Panc1 (cell line): ENCODE measurements around the gene TANK. TPM values are rescaled to one million over a fixed set of nuclear protein-coding genes. Genes with fewer than 3 reads are reported as not detected.

Source experiments
- ATAC-seq: fragments of 200-7000 bp; cut with Tn5 transposase; 2 replicates; pipeline ENCODE4 v1.9.1; 2020; ENCODE audit warnings: mild to moderate bottlenecking, moderate library complexity
- BruUV-seq: library from RNA; stranded (reverse); fragments of 400-500 nt; replicated peaks from 2 replicates; lab custom pipeline; 2021; lab: Mats Ljungman, UMichigan
- CTCF ChIA-PET: fragments of 300-600 bp; sonication (Branson Sonifier 250); formaldehyde crosslinking; loops from one replicate; lab custom pipeline; 2022; ENCODE audit warnings: antibody characterized with exemption; lab: Charles Lee
- POLR2A ChIA-PET: fragments of 300-600 bp; sonication (Branson Sonifier 250); formaldehyde crosslinking; loops from one replicate; lab custom pipeline; 2022; ENCODE audit warnings: antibody characterized with exemption; lab: Charles Lee
- DNase-seq: peaks from one replicate; pipeline ENCODE4 v3.0.0-alpha.2; 2010; ENCODE audit warnings: low read depth, low spot score
- H3K27ac ChIP-seq: 2 replicates; pipeline ENCODE4 v1.5.1; 2011; ENCODE audit warnings: mild to moderate bottlenecking, low read length, inconsistent platforms
- H3K27me3 ChIP-seq: fragments of 200-500 bp; sonication (Bioruptor generic); 2 replicates; pipeline ENCODE4 v1.6.0; 2014; ENCODE audit warnings: low read length, inconsistent platforms; ENCODE audit not compliant: control insufficient read depth, insufficient read depth
- H3K36me3 ChIP-seq: fragments of 200-500 bp; sonication (Bioruptor generic); 2 replicates; pipeline ENCODE4 v1.5.1; 2014; ENCODE audit warnings: inconsistent platforms, mild to moderate bottlenecking, low read length, moderate library complexity; ENCODE audit not compliant: control insufficient read depth, insufficient read depth
- H3K4me1 ChIP-seq: 2 replicates; pipeline ENCODE4 v1.5.1; 2011; ENCODE audit warnings: inconsistent platforms, mild to moderate bottlenecking, low read length, moderate library complexity; ENCODE audit not compliant: control insufficient read depth, insufficient read depth
- H3K4me3 ChIP-seq, 2 experiments: 2 replicates each; pipeline ENCODE4 v1.5.1; 2011 to 2012; ENCODE audit warnings: low read depth in 2 of 2, low read length in 2 of 2, mild to moderate bottlenecking in 2 of 2, inconsistent platforms in 1 of 2, moderate library complexity in 1 of 2
- H3K9me3 ChIP-seq: fragments of 200-500 bp; sonication (Bioruptor generic); 2 replicates; pipeline ENCODE4 v1.5.1; 2014; ENCODE audit warnings: low read depth, mild to moderate bottlenecking, inconsistent platforms, low read length, moderate library complexity; ENCODE audit not compliant: control insufficient read depth, insufficient read depth
- POLR2AphosphoS5 ChIP-seq: IDR thresholded peaks from 2 replicates; pipeline ENCODE4 v1.6.1; 2012; ENCODE audit warnings: mild to moderate bottlenecking, low read depth, low read length, moderate library complexity
- SIN3A ChIP-seq: IDR thresholded peaks from 2 replicates; pipeline ENCODE4 v1.6.1; 2012; ENCODE audit warnings: low read depth, mild to moderate bottlenecking, low read length, moderate library complexity, borderline replicate concordance; ENCODE audit not compliant: insufficient read depth
- TCF7L2 ChIP-seq: IDR thresholded peaks from 2 replicates; pipeline ENCODE4 v1.6.1; 2011; ENCODE audit warnings: mild to moderate bottlenecking, low read depth, low read length, inconsistent platforms
- in situ Hi-C: cut with HindIII; loops from 2 replicates; pipeline ENCODE4 v1.10.0; 2016; ENCODE audit warnings: low sequenced_read_pairs, low pct_unique_long_range_greater_than_20kb
- intact Hi-C: fragments of 100-400 bp; cut with micrococcal nuclease; formaldehyde crosslinking; loops from one replicate; pipeline ENCODE4 v1.10.0; 2022; ENCODE audit not compliant: unreplicated experiment
- total RNA-seq: library from RNA; stranded (reverse); gene quantifications from one replicate; pipeline ENCODE4 v1.2.1, GENCODE V29; 2021; ENCODE audit not compliant: unreplicated experiment
- TF ChIP-seq, protein P1 (sequence below): fragments of 450-650 bp; IDR thresholded peaks from 2 replicates; pipeline ENCODE4 v1.5.1; 2017; ENCODE audit warnings: mild to moderate bottlenecking
- TF ChIP-seq, protein P2 (sequence below), 2 experiments: IDR thresholded peaks; 2 replicates each; pipeline ENCODE4 v1.6.1; 2011 to 2012; ENCODE audit warnings: low read depth in 2 of 2, control low read depth in 1 of 2, low read length in 1 of 2, mild to moderate bottlenecking in 1 of 2, moderate library complexity in 1 of 2; ENCODE audit not compliant: insufficient read depth in 1 of 2

The TANK gene
- total RNA-seq, 1 experiment from 2014 or later: 36.0 TPM

DNA sequence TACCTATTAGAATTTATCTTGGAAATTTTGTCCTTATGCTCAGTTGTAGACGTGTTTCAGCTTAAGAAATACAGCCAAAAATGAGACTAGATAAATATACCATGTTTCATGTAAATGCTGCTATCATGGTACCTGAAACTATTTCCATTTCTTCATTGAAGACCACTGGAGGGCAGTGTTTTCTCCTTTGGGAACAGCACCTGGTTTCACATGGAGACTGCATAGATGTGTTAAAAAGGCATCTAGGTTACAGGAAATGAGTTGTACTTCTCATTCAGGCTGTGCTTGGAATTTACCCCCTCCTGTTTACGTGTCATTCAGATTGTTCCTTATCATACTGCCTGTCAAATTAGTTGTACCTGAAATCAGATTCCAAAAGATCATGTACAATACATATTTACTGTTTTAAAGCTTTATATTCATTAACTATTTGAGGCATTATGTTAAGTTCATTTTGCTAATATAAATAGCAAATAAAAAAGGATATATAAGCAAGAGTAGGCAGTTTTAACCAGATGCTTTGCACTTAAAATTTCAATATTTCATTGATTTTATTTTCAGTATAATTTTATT lies 90.7 kb downstream of the TANK start:
- intact Hi-C loops: loop anchor here (1.0 to 2.0 kb wide), 2 partner anchors 22 to 696 kb away; no protein-coding TSS in a partner anchor
- Histone ChIP-seq H3K36me3 (no peaks in the 10 kb centered on the region), H3K9me3 (no peaks in the 10 kb centered on the region), H3K27ac (no peak overlapping the region), H3K4me1 (no peaks in the 10 kb centered on the region), H3K27me3 (peaks cover 4% of the 10 kb centered on the region), H3K4me3 (no peak overlapping the region)
- peak; percentile 96 for ATAC-seq
- in situ Hi-C loops: no loop called here
- ChIA-PET CTCF (interaction anchor here (0.6 to 0.9 kb wide), 2 partner anchors 11 to 24 kb away, joined by 3 to 4 read pairs; no protein-coding TSS in a partner anchor), POLR2A (no interaction called here)
- TF ChIP-seq POLR2AphosphoS5 (no peak), TCF7L2 (no peak), SIN3A (no peak)
- TF ChIP-seq, protein P1, sequence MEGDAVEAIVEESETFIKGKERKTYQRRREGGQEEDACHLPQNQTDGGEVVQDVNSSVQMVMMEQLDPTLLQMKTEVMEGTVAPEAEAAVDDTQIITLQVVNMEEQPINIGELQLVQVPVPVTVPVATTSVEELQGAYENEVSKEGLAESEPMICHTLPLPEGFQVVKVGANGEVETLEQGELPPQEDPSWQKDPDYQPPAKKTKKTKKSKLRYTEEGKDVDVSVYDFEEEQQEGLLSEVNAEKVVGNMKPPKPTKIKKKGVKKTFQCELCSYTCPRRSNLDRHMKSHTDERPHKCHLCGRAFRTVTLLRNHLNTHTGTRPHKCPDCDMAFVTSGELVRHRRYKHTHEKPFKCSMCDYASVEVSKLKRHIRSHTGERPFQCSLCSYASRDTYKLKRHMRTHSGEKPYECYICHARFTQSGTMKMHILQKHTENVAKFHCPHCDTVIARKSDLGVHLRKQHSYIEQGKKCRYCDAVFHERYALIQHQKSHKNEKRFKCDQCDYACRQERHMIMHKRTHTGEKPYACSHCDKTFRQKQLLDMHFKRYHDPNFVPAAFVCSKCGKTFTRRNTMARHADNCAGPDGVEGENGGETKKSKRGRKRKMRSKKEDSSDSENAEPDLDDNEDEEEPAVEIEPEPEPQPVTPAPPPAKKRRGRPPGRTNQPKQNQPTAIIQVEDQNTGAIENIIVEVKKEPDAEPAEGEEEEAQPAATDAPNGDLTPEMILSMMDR: peak; percentile 75; the same call in 1 of the 2 replicates
- TF ChIP-seq, protein P2, sequence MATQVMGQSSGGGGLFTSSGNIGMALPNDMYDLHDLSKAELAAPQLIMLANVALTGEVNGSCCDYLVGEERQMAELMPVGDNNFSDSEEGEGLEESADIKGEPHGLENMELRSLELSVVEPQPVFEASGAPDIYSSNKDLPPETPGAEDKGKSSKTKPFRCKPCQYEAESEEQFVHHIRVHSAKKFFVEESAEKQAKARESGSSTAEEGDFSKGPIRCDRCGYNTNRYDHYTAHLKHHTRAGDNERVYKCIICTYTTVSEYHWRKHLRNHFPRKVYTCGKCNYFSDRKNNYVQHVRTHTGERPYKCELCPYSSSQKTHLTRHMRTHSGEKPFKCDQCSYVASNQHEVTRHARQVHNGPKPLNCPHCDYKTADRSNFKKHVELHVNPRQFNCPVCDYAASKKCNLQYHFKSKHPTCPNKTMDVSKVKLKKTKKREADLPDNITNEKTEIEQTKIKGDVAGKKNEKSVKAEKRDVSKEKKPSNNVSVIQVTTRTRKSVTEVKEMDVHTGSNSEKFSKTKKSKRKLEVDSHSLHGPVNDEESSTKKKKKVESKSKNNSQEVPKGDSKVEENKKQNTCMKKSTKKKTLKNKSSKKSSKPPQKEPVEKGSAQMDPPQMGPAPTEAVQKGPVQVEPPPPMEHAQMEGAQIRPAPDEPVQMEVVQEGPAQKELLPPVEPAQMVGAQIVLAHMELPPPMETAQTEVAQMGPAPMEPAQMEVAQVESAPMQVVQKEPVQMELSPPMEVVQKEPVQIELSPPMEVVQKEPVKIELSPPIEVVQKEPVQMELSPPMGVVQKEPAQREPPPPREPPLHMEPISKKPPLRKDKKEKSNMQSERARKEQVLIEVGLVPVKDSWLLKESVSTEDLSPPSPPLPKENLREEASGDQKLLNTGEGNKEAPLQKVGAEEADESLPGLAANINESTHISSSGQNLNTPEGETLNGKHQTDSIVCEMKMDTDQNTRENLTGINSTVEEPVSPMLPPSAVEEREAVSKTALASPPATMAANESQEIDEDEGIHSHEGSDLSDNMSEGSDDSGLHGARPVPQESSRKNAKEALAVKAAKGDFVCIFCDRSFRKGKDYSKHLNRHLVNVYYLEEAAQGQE (IDR thresholded peaks at IDR 0.05; ENCODE audit: insufficient read depth in 1 of 2, low read depth in 2 of 2, low read length in 1 of 2): no peak
- peak; percentile 45 for DNase-seq
- BruUV-seq: no TSS peak

DNA sequence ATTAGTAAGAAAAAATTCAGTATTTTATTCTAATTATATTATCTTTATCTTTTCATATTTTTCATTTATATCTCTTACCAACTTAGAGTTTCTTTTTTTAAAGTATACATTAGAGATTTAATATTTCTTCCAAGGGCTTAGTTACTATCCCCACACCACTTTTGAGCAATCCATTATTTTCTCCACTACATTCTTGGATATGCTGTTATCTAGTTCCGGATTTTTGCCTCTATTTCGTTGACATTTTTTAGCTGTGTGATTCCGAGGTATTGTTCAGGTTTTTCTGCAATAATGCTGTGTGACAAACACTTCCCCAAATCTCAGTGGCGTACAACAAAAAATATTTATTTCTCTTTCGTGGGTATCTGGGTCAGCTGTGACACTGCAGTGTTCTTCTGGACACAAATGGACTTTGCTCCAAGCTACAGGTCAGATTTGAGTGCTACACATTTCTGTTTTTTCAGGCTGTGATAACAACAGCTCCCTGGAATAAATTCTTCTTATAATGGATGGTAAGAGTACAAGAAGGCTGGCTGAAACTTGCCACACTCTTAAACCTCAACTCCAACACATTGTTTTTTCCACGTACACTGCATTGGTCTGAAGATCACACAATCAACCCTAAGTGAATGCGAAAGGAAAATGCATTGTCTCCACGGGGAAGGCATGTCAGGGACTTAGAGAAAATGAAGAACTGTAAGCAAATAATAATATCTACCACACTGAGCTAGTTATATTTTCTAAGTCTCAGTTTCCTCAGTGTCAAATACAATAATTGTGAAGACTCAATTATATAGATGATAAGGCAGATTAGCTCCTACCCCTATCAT lies 97.1 kb downstream of the TANK start:
- BruUV-seq: no TSS peak
- H3K9me3 ChIP-seq: no peaks in the 10 kb centered on the region
- no peaks in the 10 kb centered on the region for H3K27me3 ChIP-seq
- ChIA-PET CTCF (interaction anchor here (1.1 kb wide), 1 partner anchor 34 kb away, joined by 4 read pairs; no protein-coding TSS in a partner anchor), POLR2A (no interaction called here)
- H3K36me3 ChIP-seq: no peaks in the 10 kb centered on the region
- TF ChIP-seq SIN3A: no peak
- TF ChIP-seq, protein P2 (IDR thresholded peaks at IDR 0.05; ENCODE audit: insufficient read depth in 1 of 2, low read depth in 2 of 2, low read length in 1 of 2): no peak
- TF ChIP-seq POLR2AphosphoS5: no peak
- TF ChIP-seq, protein P1: no peak
- TF ChIP-seq TCF7L2: no peak
- intact Hi-C loops (no loop called here), in situ Hi-C loops (no loop called here)
- H3K4me1 ChIP-seq: no peaks in the 10 kb centered on the region
- no peak overlapping the region for H3K4me3 ChIP-seq
- ATAC-seq (no peak), DNase-seq (no peak)
- no peak overlapping the region for H3K27ac ChIP-seq
